ENCODE measurements around the gene UCN2.

- no peak for TF ChIP-seq POLR2AphosphoS5 (IDR thresholded peaks at IDR 0.05; ENCODE audit: low read depth, low read length)
- no peak for TF ChIP-seq SIN3A (IDR thresholded peaks at IDR 0.05; ENCODE audit: borderline replicate concordance, insufficient read depth, low read depth, low read length)
Measured at GRCh38 chr3:48552111-48552951, 11.2 kb downstream of the UCN2 start.
